ENCODE measurements around the gene NPC1L1. TPM values are rescaled to one million over a fixed set of nuclear protein-coding genes. Genes with fewer than 3 reads are reported as not detected.

NPC1L1 gene
- polyA plus RNA-seq, 1 donor (not counting 4 experiments of a cell fraction or from before 2014, with no cell fraction given): 0.01 TPM

GRCh38 chr7:44537442-44537841, 3.7 kb downstream of the NPC1L1 start:
- H3K79me2 ChIP-seq (ENCODE audit: control insufficient read depth, insufficient read depth, low read length): no peaks in the 10 kb centered on the region
- H3K9ac ChIP-seq (ENCODE audit: control insufficient read depth, extremely low read depth, insufficient read depth, low read length): no peak overlapping the region
- H4K20me1 ChIP-seq (ENCODE audit: control insufficient read depth, extremely low read depth, insufficient read depth, low read length): no peaks in the 10 kb centered on the region
- TF ChIP-seq CTCF (optimal IDR thresholded peaks at IDR 0.05 in 1 of 3, IDR thresholded peaks at IDR 0.05 in 1 of 3, conservative IDR thresholded peaks at IDR 0.05 in 1 of 3; ENCODE audit: extremely low read depth in 1 of 3, insufficient read depth in 2 of 3, low read length in 3 of 3) (no peak), EZH2 (IDR thresholded peaks at IDR 0.05; ENCODE audit: low read length) (no peak)
- no peak overlapping the region for H3K4me3 ChIP-seq (ENCODE audit: control insufficient read depth in 2 of 3, extremely low read depth in 1 of 3, insufficient read depth in 2 of 3, low read depth in 1 of 3, low read length in 3 of 3)
- no peak overlapping the region for H3K27ac ChIP-seq (ENCODE audit: control insufficient read depth, insufficient read depth, low read length)
- H3K9me1 ChIP-seq (ENCODE audit: control insufficient read depth, extremely low read depth, insufficient read depth, low read length): no peaks in the 10 kb centered on the region
- no peak overlapping the region for H3K4me2 ChIP-seq (ENCODE audit: control insufficient read depth, extremely low read depth, insufficient read depth, low read depth, low read length)
- H3K9me3 ChIP-seq (ENCODE audit: control insufficient read depth, low read depth, low read length): no peaks in the 10 kb centered on the region
- FAIRE-seq: no peak
- H2AFZ ChIP-seq (ENCODE audit: control insufficient read depth, low read length): no peak overlapping the region
- H3K4me1 ChIP-seq (ENCODE audit: control insufficient read depth, extremely low read depth, insufficient read depth, low read length): no peaks in the 10 kb centered on the region
- H3K36me3 ChIP-seq (ENCODE audit: control insufficient read depth in 2 of 2, extremely low read depth in 1 of 2, insufficient read depth in 2 of 2, low read length in 2 of 2): no peaks in the 10 kb centered on the region
- dilution Hi-C loops (cut with MboI; ENCODE audit: extremely low pct_ligation_motif_present, low sequenced_read_pairs): no loop called here
- no peak for DNase-seq (ENCODE audit: low read depth, low spot score)
- H3K27me3 ChIP-seq (ENCODE audit: control insufficient read depth, extremely low read depth, insufficient read depth, low read length): no peaks in the 10 kb centered on the region

- H3K4me1 ChIP-seq (ENCODE audit: control insufficient read depth, extremely low read depth, insufficient read depth, low read length): no peaks in the 10 kb centered on the region
- no peak overlapping the region for H3K4me3 ChIP-seq (ENCODE audit: control insufficient read depth in 2 of 3, extremely low read depth in 1 of 3, insufficient read depth in 2 of 3, low read depth in 1 of 3, low read length in 3 of 3)
- DNase-seq (ENCODE audit: low read depth, low spot score) (no peak), FAIRE-seq (no peak)
- TF ChIP-seq EZH2 (IDR thresholded peaks at IDR 0.05; ENCODE audit: low read length) (no peak), CTCF (optimal IDR thresholded peaks at IDR 0.05 in 1 of 3, IDR thresholded peaks at IDR 0.05 in 1 of 3, conservative IDR thresholded peaks at IDR 0.05 in 1 of 3; ENCODE audit: extremely low read depth in 1 of 3, insufficient read depth in 2 of 3, low read length in 3 of 3) (no peak)
- H3K79me2 ChIP-seq (ENCODE audit: control insufficient read depth, insufficient read depth, low read length): no peaks in the 10 kb centered on the region
- H4K20me1 ChIP-seq (ENCODE audit: control insufficient read depth, extremely low read depth, insufficient read depth, low read length): no peaks in the 10 kb centered on the region
- H3K36me3 ChIP-seq (ENCODE audit: control insufficient read depth in 2 of 2, extremely low read depth in 1 of 2, insufficient read depth in 2 of 2, low read length in 2 of 2): no peaks in the 10 kb centered on the region
- dilution Hi-C loops (cut with MboI; ENCODE audit: extremely low pct_ligation_motif_present, low sequenced_read_pairs): no loop called here
- no peak overlapping the region for H2AFZ ChIP-seq (ENCODE audit: control insufficient read depth, low read length)
- H3K4me2 ChIP-seq (ENCODE audit: control insufficient read depth, extremely low read depth, insufficient read depth, low read depth, low read length): no peak overlapping the region
- H3K27me3 ChIP-seq (ENCODE audit: control insufficient read depth, extremely low read depth, insufficient read depth, low read length): no peaks in the 10 kb centered on the region
- H3K27ac ChIP-seq (ENCODE audit: control insufficient read depth, insufficient read depth, low read length): no peak overlapping the region
- H3K9me1 ChIP-seq (ENCODE audit: control insufficient read depth, extremely low read depth, insufficient read depth, low read length): no peaks in the 10 kb centered on the region
- no peaks in the 10 kb centered on the region for H3K9me3 ChIP-seq (ENCODE audit: control insufficient read depth, low read depth, low read length)
- H3K9ac ChIP-seq (ENCODE audit: control insufficient read depth, extremely low read depth, insufficient read depth, low read length): no peak overlapping the region
These were observed 5.0 kb downstream of the NPC1L1 start for GRCh38 chr7:44536090-44536489.

Data from keratinocyte (primary cell).